IMR-90 (cell line): ENCODE measurements around the gene EZR.

Experiments
- CEBPB ChIP-seq: IDR thresholded peaks from 2 replicates; pipeline ENCODE4 v1.6.1; 2012; ENCODE audit warnings: low read depth, low read length, improper control_type of control experiment
- CHD1 ChIP-seq: IDR thresholded peaks from 2 replicates; pipeline ENCODE4 v1.6.1; 2012; ENCODE audit warnings: low read depth, low read length, improper control_type of control experiment
- CTCF ChIP-seq: conservative IDR thresholded peaks from 2 replicates; pipeline ENCODE4 v1.5.1; 2012; ENCODE audit warnings: mild to moderate bottlenecking, low read depth, low read length, improper control_type of control experiment
- FOS ChIP-seq: fragments of 150-350 bp; IDR thresholded peaks from 2 replicates; pipeline ENCODE4 v1.6.1; 2016; ENCODE audit warnings: low read depth, low read length
- MAFK ChIP-seq: IDR thresholded peaks from 2 replicates; pipeline ENCODE4 v1.6.1; 2012; ENCODE audit warnings: low read depth, low read length, improper control_type of control experiment
- MXI1 ChIP-seq: IDR thresholded peaks from 2 replicates; pipeline ENCODE4 v1.6.1; 2012; ENCODE audit warnings: low read depth, mild to moderate bottlenecking, low read length, moderate library complexity, borderline replicate concordance
- POLR2A ChIP-seq: IDR thresholded peaks from 2 replicates; pipeline ENCODE4 v1.6.1; 2012; ENCODE audit warnings: mild to moderate bottlenecking, low read depth, low read length

- TF ChIP-seq CTCF (no peak), FOS (no peak), MXI1 (no peak), CEBPB (no peak), POLR2A (no peak), CHD1 (no peak), MAFK (no peak)
Measured at GRCh38 chr6:158850807-158851115, 31.6 kb upstream of the EZR start.
